Brain microvascular endothelial cell (primary cell): ENCODE results near the gene VSTM1.
"Not testable (repeated sequence)": the region's sequence is repeated elsewhere in the genome, so short reads cannot be mapped to it uniquely, and the experiment has no call there.

Experiments
- DNase-seq: peaks from one replicate; pipeline ENCODE4 v3.0.0-alpha.2; 2020
- H3K27ac ChIP-seq: fragments of 250-450 bp; sonication (Bioruptor Pico); 2 replicates; pipeline ENCODE4 v1.5.1; 2020; ENCODE audit warnings: mild to moderate bottlenecking, moderate library complexity
- H3K27me3 ChIP-seq: fragments of 250-450 bp; sonication (Bioruptor Pico); replicated peaks from 2 replicates; pipeline ENCODE4 v1.5.1; 2020; ENCODE audit warnings: mild to moderate bottlenecking
- H3K36me3 ChIP-seq: fragments of 250-450 bp; sonication (Bioruptor Pico); replicated peaks from 2 replicates; pipeline ENCODE4 v1.5.1; 2020; ENCODE audit warnings: mild to moderate bottlenecking
- H3K4me3 ChIP-seq: 2 replicates; pipeline ENCODE4 v1.5.1; 2011; ENCODE audit warnings: low read depth, mild to moderate bottlenecking, control low read depth, low read length, moderate library complexity
- in situ Hi-C: cut with HindIII; loops from 2 replicates; pipeline ENCODE4 v1.10.0; 2017; ENCODE audit warnings: low sequenced_read_pairs, low pct_ligation_motif_present
- TF ChIP-seq, protein P1 (sequence below): IDR thresholded peaks from 2 replicates; pipeline ENCODE4 v1.5.1; 2011; ENCODE audit warnings: low read depth, mild to moderate bottlenecking, moderate library complexity, low read length, control low read depth, inconsistent platforms; ENCODE audit errors: missing control alignments

The VSTM1 gene

DNA sequence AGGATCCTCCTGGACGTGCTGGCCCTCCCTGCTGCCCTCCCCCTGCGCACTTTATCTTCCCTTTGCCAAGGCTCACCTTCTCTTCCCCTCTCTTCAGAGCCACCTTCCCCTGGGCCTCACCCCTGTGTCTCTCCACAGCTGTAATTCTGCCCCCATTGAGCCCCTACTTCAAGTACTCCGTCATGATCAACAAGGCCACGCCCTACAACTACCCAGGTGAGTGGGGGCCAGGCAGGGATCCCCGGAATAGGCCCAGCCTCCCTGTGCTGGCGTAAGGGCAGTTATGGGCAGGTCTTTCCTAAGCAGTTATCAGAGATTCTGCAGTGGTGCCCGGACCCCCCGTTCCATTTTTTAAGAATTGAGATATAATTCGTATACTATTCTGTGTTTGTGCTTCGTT is 42.1 kb upstream of the VSTM1 start:
- Histone ChIP-seq H3K27ac (no peak overlapping the region), H3K27me3 (no peaks in the 10 kb centered on the region), H3K4me3 (no peak overlapping the region), H3K36me3 (peaks cover 44% of the 10 kb centered on the region)
- TF ChIP-seq, protein P1, sequence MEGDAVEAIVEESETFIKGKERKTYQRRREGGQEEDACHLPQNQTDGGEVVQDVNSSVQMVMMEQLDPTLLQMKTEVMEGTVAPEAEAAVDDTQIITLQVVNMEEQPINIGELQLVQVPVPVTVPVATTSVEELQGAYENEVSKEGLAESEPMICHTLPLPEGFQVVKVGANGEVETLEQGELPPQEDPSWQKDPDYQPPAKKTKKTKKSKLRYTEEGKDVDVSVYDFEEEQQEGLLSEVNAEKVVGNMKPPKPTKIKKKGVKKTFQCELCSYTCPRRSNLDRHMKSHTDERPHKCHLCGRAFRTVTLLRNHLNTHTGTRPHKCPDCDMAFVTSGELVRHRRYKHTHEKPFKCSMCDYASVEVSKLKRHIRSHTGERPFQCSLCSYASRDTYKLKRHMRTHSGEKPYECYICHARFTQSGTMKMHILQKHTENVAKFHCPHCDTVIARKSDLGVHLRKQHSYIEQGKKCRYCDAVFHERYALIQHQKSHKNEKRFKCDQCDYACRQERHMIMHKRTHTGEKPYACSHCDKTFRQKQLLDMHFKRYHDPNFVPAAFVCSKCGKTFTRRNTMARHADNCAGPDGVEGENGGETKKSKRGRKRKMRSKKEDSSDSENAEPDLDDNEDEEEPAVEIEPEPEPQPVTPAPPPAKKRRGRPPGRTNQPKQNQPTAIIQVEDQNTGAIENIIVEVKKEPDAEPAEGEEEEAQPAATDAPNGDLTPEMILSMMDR = no peak
- DNase-seq = no peak
- in situ Hi-C loops = no loop called here

DNA sequence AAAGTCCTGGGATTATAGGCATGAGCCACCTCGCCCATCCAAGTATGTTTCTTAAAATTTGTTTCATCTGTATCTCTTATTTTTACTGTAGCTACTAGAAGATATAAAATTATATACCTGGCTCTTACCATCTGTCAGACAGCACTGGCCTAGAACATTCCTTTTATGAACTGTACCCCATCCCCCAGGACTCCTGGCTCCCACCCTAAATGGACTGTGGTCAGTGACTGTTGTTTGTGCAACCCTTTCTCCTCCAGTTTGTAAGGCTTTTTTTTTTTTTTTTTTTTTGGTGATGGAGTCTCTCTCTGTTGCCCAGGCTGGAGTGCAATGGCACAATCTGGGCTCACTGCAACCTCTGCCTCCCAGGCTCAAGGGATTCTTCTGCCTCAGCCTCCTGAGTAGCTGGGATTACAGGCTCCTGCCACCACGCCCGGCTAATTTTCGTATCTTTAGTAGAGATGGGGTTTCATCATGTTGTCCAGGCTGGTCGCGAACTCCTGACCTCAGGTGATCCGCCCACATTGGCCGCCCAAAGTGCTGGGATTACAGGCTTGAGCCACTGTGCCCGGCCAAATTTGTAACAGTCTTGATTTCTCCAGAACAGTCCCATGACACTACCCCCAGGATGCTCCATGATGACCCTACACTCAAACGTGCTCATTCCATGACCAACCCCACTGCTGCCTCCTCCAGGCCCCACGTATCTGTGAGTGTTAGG is 41.5 kb upstream of the VSTM1 start:
- TF ChIP-seq, protein P1 = no peak
- in situ Hi-C loops = no loop called here
- Histone ChIP-seq H3K27ac (no peak overlapping the region), H3K27me3 (no peaks in the 10 kb centered on the region), H3K4me3 (no peak overlapping the region), H3K36me3 (peaks cover 41% of the 10 kb centered on the region)
- DNase-seq = no peak

DNA sequence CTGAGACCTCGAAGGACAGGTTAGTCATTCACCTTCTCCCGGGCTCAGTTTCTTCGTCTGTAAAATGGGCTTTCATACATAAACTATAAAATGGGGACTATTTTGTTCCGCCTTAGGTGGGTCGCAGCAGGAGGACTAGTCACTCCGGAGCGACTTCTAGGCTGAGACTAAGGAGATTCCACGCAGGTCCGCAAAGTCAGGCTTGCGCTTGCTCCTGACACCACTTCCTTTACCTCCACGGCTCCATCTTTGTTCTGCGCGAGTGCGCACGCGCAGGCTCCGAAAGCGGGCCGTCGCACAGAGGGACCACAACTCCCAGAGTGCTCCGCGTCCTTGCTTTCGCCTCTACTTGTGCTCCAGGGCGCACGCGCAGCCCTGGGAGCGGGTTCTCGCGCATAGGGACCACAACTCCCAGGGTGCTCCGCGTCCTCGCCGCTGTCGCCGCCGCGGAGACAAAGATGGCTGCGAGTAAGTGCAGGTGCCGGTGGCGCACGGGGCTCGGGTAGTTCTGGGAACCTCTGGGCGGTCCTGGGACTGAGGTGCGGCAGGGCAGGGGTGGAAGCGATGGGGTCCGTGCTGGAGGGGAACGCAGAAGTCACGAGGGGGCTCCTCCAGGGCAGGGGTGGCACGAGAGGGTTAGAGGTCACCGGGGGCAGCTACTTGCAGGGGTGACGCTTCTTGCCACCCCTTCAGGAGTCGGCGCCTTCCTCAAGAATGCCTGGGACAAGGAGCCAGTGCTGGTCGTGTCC is 38.9 kb upstream of the VSTM1 start, which contains the start of gene NDUFA3:
Gene NDUFA3, plus strand, starts transcription at position 435 of the 749 bp plus-strand sequence. Its CDS starts 24 bp downstream, at position 459.
- TF ChIP-seq, protein P1 = no peak
- H3K36me3 ChIP-seq = peaks cover 22% of the 10 kb centered on the region

DNA sequence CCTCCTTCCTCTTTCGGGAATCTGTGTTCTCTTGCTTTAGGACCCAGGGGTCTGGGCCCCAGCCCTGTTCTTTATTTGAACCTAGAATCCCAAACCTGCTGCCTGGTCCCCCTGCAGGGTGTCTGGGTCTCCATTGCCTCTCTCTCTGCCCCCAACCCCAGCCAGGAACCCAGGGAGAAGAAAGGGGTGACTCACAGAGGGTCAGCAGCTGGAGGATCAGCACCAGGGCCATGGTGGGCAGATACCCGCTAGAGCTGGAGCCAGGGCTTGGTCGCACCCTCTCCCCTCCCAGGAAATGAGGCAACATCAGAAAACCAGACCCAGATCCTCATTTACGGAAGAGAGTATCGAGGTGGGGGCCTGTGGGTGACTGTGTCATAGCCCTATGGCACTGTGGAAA is 36.9 kb upstream of the VSTM1 start, which contains the start of gene OSCAR:
Gene OSCAR, minus strand, starts transcription at position 243 of the 400 bp plus-strand sequence. Its CDS starts 11 bp downstream, at position 232.
- TF ChIP-seq, protein P1 = no peak
- no peak within 1 kb of the TSS for H3K4me3 ChIP-seq
- in situ Hi-C loops = no loop called here
- no peak for DNase-seq
- peaks cover 3% of the 10 kb centered on the region for H3K36me3 ChIP-seq
- no peaks in the 10 kb centered on the region for H3K27me3 ChIP-seq
- no peak within 1 kb of the TSS for H3K27ac ChIP-seq

More for the DNA sequence above, 38.9 kb upstream of the VSTM1 start, which contains the start of gene NDUFA3:
- peak within 1 kb of the TSS; percentile 26 for H3K27ac ChIP-seq
- peak within 1 kb of the TSS; percentile 99 for H3K4me3 ChIP-seq
- peak; percentile 97 for DNase-seq
- no peaks in the 10 kb centered on the region for H3K27me3 ChIP-seq
- in situ Hi-C loops = no loop called here

DNA sequence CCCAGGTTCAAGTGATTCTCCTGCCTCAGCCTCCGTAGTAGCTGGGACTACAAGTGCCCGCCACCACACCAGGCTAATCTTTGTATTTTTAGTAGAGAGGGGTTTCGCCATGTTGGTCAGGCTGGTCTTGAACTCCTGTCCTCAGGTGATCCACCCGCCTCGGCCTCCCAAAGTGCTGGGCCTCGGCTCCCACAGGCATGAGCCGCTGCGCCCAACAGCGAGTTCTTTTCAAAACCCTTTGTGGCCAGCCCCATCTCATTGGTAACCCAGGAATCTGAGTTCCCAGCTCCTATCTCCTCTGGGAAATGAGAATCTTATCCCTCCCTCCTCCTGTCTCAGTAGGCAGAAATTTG is 36.2 kb upstream of the VSTM1 start:
- DNase-seq, H3K36me3 ChIP-seq, H3K4me3 ChIP-seq, H3K27ac ChIP-seq, H3K27me3 ChIP-seq, in situ Hi-C loops: not testable (repeated sequence)

DNA sequence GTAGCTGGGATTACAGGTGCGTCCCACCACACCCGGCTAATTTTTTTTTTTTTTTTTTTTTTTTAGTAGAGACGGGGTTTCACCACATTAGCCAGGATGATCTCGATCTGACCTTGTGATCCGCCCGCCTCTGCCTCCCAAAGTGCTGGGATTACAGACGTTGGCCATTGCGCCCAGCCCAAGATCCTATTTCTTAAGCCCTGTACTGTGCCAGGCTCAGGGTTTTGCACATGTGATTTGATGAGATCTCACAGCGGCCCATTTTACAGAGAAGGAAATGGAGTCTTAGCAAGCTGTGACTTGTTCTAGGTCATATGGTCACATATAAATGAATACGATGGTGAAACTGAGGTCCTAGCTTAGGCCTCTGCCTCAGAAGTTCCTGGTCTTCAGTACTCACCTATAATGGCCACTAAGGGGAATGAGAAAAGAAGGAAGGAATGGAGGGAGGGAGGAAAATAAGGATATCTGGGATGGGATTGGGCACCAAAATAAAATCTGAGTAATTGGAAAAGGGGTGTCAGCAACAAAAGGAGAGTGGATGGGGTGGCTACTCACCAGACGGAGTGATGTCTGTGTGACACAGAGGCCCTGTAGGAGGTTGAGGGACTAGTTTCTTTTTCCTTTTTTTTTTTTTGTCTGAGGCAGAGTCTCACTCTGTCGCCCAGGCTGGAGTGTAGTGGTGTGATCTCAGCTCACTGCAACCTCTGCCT is 35.6 kb upstream of the VSTM1 start:
- Histone ChIP-seq H3K27me3 (no peaks in the 10 kb centered on the region), H3K27ac (no peak overlapping the region), H3K4me3 (no peak overlapping the region), H3K36me3 (no peaks in the 10 kb centered on the region)
- in situ Hi-C loops = no loop called here
- DNase-seq = no peak
- TF ChIP-seq, protein P1 = no peak
